Measurements from ENCODE around the gene POU2F2.
"Not testable (repeated sequence)": the region's sequence is repeated elsewhere in the genome, so short reads cannot be mapped to it uniquely, and the experiment has no call there.

Gene POU2F2

DNA sequence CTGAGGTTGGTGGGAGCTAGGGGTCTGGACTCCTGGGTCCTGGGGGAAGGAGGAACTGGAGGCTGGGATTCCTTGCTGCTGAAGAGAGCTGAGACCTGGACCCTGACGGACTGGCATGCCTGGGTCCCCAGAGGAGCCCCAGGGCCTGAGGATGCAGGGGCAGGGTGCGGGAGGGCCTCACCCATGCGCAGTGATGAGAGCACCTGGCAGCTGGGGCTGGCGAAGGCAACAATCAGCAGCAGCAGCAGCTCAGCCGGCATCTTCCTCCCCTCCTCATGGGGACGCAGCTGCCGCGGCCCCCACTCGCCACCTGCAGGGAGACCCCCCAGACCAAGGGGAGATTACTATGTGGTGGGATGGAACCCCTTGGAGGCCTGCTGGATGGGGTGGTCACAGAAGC lies 66.7 kb downstream of the POU2F2 start:
- no peak for DNase-seq (ENCODE audit: extremely low read depth in 1 of 2, low read depth in 1 of 2)

DNA sequence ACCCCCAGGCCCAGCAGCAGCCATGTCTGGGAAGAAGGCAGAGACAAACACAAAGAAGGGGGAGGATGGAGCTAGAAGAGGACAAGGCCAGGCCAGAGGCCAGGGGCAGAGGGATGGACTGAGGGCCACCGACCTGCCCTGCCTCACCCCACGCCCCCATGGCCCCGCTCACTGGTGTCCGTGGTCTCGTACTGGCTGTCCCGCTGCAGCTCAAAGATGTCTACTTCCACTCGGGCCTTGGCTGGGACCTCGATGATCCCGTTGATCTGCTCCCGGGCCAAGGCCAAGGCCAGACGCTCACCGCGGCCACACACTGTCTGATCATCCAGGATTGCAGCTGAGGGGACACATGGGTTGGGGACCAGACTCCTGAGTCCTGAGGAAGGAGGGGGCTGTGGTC lies 67.2 kb downstream of the POU2F2 start:
- no peak for DNase-seq (ENCODE audit: extremely low read depth in 1 of 2, low read depth in 1 of 2)

DNA sequence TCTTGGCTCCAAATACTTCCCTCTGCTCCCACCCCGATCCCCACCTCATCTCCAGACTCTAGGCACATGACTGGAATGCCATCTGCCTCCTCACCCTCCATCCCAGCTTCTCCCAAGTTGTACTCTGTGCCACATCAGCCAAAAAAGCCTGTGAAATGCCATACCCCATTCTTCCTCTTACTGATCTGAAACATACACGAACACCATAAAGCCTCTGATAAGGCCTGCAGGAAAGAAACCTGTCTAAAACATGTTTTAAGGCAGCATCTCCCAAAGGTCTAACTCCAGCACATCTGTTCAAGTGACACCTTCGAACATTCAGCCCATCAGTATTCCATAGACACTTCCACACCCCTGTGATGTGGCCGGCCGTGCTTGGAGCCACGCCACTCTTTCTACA lies 67.8 kb downstream of the POU2F2 start:
- no peak for DNase-seq (ENCODE audit: extremely low read depth in 1 of 2, low read depth in 1 of 2)

DNA sequence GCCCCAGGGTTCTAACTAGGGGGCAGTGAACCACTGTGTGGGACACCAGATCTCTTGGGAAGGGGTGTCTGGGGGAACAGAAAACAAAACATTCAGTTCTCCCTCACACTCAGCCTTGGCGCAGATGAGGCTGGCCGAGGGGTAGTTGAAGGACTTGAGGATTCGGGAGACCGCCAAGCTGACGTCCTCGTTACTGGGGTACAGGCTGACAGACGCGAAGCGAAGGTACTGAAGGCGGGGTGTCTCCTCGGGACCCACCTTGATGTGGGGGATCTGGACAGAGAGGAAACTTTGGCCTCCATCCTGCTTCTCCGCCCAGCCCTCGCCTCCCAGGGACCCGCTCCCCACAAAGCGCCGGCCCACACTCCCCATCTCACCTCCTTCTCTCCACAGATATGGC lies 69.9 kb downstream of the POU2F2 start:
- no peak for DNase-seq (ENCODE audit: extremely low read depth in 1 of 2, low read depth in 1 of 2)

DNA sequence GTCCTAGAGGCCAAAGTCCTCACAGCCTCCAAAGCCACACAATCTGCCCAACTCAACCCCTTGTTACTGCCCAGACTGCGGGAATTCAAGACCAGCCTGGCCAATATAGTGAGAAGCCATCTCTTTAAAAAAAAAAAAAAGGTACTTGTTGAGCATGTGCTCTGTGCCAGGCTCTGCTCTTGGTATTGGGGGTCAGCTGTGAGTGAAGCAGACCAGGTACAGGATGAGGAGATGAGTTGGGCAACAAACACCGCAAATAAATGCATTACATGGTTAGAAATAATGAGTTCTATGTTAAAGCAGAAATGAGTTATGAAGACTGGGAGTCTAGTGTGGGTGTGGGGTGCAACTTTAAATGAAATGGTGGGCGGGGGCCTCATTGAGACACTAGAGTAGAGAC lies 72.1 kb downstream of the POU2F2 start:
- DNase-seq (ENCODE audit: extremely low read depth in 1 of 2, low read depth in 1 of 2) = no peak

DNA sequence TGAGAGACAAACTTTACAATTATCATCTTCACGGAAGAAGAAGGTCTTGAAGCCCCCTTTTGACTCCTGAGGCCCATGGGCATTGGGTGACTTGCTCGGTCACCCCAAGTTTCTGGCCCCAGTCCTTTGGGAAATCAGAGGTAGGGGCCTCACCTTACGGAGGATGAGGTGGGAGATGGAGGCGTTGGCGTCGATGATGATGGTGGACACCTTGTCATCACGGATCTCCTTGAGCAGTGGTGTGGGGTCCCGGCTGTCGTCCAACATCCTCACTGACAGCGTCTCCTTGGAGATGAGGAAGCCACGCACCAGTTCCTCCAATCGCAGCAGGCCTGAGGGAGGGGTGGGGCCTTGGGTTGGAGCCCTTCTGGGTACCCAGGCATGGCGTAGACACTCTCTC lies 73.0 kb downstream of the POU2F2 start:
- DNase-seq (ENCODE audit: extremely low read depth in 1 of 2, low read depth in 1 of 2) = no peak

DNA sequence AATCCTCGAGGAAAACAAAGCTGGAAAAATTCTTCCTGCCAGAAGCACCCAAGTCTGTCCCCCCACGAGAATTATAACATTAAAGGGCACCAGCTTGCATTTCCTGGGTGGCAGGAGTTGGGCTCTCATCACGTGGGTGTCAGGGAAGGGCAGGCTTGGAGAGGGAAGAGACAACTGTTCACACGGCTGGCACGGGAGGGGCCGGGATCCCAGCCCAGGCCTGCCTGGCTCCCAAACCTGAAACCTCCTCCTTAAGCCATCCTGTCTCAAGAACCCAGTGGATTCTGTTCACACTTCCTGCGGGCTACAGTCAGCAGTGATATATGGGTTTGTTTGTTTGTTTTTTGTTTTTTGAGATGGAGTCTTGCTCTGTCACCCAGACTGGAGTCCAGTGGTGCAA lies 74.4 kb downstream of the POU2F2 start:
- DNase-seq (ENCODE audit: extremely low read depth in 1 of 2, low read depth in 1 of 2) = no peak

DNA sequence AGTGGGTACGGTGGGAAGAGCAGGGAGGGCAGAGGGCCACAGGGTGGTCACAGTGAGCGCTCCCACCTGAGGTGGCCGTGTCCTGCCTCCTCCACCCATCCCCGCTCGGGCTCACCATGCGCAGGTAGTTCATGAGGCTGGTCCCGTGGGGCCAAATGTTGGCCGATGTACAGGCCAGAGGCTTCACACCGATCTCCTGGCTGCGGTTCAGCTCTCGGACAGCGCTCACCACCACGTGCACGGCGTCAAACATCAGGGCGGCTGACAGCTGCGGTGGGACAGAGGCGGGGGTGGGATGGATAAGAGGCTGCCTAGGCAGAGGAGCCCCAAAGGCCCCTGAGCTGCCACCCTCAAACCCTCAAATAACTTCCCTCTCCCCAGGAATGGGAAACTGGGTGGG lies 78.0 kb downstream of the POU2F2 start:
- DNase-seq (ENCODE audit: extremely low read depth in 1 of 2, low read depth in 1 of 2) = no peak

DNA sequence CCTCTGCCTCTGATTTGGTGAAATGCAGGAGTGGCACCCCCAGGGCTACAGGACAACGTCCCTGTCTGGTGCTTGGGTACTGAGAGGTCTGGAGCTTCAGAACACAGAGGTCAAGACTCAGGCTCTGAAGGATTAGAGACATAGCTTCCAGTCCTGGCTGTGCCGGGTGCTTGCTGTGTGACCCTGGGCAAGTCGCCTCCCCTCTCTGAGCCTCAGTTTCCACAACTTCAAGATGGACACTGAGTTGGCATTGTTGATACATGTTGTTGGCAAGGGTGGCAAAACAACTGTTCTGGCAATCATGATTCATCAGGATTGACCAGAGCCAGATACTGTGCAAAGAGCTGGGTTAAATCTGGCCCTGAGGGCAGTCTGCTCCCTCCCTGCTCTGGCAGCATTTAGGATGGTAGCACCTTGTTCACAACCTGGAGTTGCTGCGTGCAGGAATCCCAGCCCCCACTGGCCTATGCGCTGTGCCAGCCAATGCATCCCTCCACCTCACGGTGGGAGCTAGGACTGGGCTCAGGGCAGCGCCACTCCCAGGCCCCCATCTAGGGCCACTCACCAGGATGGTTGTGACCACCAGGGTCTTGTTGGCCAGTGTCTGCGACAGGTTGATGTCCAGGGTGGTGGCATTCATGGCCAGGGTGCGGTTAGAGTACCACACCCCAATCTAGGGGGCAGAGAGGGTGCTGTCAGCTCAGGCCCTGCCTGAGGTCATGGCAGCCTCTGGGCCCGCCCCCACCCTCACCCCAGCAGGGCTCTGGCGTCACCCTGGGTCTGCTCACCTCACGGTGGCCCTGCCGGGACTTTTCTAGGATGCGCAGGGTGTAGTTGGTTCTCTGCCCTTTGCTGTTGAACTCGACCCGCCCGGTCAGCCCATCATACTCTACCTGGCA lies 79.0 kb downstream of the POU2F2 start:
- DNase-seq (ENCODE audit: extremely low read depth in 1 of 2, low read depth in 1 of 2) = no peak

DNA sequence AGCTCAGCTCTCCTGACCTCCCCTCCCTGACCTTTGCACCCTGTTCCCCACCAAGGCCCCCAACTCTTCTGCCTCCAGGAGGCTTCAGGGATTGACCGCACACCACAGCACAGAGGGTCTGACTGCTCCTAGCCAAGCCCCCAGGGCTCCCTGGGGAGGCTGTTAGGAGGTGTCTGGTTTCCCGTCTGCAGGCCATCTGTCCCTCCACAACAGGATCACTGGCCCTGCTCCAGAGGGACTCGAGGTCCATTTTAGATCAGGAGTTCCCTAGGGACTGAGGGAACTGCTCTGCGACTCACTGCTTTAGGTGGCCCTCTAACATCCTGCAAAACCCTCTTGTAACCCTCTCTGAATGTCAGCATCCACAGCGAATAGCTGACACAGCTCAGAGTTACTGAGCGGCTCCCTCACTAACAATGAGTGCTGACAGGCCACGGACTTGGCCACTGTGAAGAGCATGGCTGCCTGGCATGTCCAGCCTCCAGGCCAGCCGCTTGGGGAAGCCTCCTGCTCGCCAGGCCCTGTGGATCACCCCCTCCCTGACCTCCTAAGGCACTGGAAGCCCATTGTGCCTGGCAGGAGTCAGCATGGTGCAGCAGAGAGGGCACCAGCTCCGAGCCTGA lies 79.9 kb downstream of the POU2F2 start:
- DNase-seq (ENCODE audit: extremely low read depth in 1 of 2, low read depth in 1 of 2) = no peak

DNA sequence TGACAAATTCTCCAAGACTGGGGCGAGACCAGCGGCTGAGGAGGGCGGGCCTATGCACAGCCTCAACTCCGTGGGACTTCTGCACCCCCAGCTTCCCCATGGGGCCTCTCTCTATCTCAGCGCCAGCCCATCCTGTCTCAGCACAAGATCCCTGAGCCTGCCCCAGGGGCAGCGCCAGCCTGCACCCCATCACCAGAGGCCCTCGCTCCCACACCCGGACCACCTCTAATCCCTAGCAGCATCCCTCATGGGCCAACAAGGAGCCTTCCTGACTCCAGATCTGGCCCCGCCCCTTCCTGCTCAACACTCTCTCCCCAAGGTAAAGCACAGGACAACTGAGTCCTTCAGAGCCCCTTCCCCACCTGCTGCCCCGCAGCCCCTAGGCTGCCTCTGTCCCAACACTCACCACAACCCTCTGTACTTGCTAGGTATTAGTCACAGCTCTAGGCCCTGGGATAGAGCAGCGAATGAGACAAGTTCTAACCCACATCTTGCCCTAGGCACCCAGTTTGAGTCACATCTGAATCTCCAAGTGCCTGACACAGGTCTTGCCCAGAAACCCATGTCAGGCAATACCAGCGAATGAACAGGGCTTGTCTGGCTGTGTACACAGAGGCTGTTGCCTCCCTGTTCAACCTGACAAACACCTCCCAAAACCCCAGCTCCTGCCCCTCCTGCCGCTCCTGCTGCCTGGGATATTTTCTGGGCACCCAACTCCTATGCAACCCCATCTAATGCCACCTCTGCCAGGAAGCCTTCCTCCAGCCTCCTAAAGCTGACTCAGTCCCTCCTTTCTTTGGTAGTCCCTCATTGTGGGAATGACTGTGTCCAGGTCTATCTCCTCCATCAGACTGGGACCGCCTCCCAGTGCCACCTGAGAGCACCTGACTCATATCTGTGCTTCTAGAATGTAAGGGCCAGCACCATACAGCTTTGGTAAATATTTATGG lies 80.8 kb downstream of the POU2F2 start:
- no peak for DNase-seq (ENCODE audit: extremely low read depth in 1 of 2, low read depth in 1 of 2)

DNA sequence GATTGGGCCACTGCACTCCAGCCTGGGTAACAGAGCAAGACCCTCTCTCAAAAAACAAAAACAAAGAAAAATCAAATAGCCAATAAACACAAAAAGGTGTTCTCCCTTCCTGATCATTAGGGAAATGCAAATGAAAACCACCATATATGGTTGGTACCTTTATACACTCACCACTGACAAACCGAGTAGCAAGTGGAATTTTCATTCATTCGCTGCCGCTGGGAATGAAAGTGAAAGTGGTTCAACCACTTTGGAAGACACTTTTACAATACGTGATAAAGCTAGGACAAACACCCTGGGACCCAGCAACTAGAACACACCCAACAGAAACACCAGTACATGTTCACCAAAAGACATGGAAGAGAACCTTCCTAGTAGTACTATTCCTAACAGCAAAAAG lies 83.3 kb downstream of the POU2F2 start:
- DNase-seq (ENCODE audit: extremely low read depth in 1 of 2, low read depth in 1 of 2) = no peak

DNA sequence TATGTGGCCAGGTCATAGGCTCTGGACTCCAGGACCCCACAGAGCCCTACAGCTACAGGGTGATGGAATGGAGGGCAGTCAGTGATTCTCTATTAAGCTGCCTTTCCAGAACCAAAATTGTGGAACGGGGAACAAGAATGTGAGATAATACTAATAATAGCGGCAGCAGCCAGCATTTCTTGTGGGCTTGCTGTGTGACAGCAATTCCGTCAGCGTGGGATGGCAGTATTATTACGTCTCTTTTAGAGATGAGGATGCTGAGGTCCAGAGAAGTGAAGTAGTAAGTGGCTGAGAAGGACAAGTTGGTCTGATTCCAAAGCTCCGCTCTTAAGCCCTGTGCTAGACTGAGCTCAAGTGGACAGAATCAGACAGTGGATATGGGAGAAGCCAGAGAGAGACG lies 86.7 kb downstream of the POU2F2 start:
- no peak for DNase-seq (ENCODE audit: extremely low read depth in 1 of 2, low read depth in 1 of 2)

DNA sequence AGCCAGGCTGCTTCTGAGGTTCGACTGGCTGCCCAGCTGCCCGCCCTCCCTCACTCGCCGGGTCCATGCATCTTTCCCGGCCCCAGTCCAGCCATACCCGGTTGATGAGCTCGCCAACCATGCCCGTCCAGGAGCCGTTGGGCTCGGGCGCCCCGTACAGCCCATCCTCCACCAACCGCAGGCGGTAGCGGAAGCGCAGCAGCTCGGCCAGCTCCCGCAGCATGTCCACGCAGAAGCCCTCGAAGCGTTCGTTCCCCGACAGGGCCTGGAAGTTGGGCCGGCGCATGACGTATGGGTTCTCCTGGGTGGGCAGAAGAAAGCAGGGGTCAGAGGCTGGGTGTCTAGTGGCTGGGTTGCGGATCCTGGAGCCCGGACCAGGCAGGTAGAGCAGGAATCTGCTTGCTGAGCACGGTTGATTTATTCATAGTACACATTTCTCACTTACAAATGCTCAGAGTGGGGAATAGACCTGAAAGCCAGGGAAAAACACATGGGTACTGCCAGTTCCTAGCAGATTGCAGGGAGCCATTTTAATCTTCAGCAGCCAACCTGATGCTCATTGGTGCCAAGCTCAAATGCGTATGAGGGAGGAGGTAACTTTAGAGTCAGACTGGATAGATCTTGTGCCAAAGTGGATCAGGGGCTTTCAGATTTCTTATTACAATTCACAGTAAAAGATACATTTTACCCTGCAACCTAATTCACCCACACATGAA lies 89.6 kb downstream of the POU2F2 start:
- DNase-seq (ENCODE audit: extremely low read depth in 1 of 2, low read depth in 1 of 2) = no peak

DNA sequence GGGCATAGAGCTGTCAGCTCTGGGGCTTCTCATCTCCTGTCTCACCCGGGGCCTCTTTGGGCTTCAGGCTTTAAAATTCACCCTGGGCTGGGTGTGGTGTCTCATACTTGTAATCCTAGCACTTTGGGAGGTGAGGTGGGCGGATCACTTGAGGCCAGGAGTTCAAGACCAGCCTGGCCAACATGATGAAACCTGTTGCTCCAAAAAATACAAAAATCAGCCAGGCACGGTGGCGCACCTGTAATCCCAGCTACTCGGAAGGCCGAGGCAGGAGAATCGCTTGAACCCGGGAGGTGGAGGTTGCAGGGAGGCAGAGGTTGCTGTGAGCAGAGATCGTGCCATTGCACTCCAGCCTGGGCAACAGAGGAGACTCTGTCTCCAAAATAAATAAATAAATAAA lies 91.8 kb downstream of the POU2F2 start:
- not testable (repeated sequence) for DNase-seq (ENCODE audit: extremely low read depth in 1 of 2, low read depth in 1 of 2)

DNA sequence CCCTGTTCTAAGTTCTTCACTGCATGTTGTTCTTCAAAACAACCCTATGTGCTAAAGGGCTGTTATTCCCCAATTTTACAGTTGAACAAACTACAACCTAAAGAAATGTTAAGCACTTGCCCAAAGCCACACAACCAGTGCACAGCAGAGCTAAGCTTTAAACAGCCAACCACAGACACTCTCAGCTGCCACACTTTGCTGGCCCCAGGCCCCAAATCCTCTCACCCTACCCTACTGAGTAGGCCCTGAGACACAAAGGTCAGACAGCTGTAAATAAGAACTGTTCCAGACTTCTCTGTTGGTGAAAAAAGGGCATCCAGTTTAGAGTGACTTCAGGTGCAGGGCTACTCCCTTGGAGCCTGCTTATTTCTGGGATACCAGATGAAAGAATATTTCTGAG lies 92.2 kb downstream of the POU2F2 start:
- no peak for DNase-seq (ENCODE audit: extremely low read depth in 1 of 2, low read depth in 1 of 2)

DNA sequence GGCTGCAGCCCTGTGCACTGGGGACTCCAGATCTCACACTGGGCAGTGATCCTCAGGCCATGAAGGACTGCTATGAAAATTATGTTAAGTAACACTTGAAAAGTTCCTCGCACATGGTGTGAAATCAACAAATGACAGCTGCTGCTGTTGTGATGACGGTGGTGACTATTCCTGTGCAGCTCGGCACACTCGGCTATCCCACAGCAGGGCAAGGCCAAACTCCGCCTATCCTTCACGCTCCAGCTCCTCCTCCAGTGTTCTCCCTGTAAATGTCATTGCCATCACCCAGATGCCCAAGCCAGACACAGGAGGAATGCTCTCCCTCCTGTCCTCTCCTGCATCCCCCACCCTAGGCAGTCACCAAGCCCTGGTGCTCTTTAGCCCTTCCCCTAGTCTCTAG lies 93.6 kb downstream of the POU2F2 start:
- DNase-seq (ENCODE audit: extremely low read depth in 1 of 2, low read depth in 1 of 2) = no peak

DNA sequence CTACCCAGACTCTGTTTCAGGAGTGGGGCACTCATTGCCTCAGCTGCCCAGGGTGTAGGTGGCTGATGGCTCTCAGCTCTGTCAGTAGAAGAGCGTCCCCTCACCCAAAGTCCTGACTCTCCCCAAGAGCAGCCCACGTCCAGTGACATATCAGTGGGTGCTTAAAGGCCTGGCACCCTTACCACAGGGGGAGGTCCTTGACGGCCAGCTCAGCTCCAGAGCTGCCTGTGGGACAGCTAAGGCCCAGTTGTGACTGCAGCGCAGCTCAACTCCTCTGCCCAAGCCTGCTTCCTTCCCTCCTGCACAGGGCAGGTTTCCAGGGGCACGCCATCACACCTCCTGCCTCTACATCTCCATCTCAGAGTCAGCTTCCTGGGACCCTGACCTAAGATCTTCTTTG lies 94.6 kb downstream of the POU2F2 start:
- no peak for DNase-seq (ENCODE audit: extremely low read depth in 1 of 2, low read depth in 1 of 2)
